Mesothelial cell of epicardium (in vitro differentiated cells): ENCODE results near the gene MICOS13. TPM values are rescaled to one million over a fixed set of nuclear protein-coding genes. Genes with fewer than 3 reads are reported as not detected.
A peak's percentile ranks its signal among the peaks of the same experiment; 100 is the strongest.

ENCODE experiments used
- DNase-seq, 2 experiments: peaks; one replicate each; pipeline ENCODE4 v3.0.0; 2021; ENCODE audit warnings: low spot score in 2 of 2; ENCODE audit not compliant: unreplicated experiment in 2 of 2
- H3K27ac Mint-ChIP-seq: 2 replicates; pipeline ENCODE4 v1.8.0; 2021; ENCODE audit warnings: mixed read lengths
- H3K27me3 Mint-ChIP-seq: 2 replicates; pipeline ENCODE4 v1.8.0; 2021; ENCODE audit warnings: low read depth, mixed read lengths
- H3K36me3 Mint-ChIP-seq: 2 replicates; pipeline ENCODE4 v1.8.0; 2021; ENCODE audit warnings: mixed read lengths
- H3K4me1 Mint-ChIP-seq: 2 replicates; pipeline ENCODE4 v1.8.0; 2021; ENCODE audit warnings: mixed read lengths
- H3K4me3 Mint-ChIP-seq: 2 replicates; pipeline ENCODE4 v1.8.0; 2021; ENCODE audit warnings: mild to moderate bottlenecking, moderate library complexity, mixed read lengths
- H3K9me3 Mint-ChIP-seq: 2 replicates; pipeline ENCODE4 v1.8.0; 2021; ENCODE audit warnings: mixed read lengths
- CTCF ChIP-seq: fragments of 200-600 bp; sonication (generic); IDR thresholded peaks from one replicate; pipeline ENCODE4 v1.5.0; 2021; ENCODE audit warnings: antibody characterized with exemption; ENCODE audit not compliant: unreplicated experiment
- total RNA-seq: library from RNA; stranded (reverse); gene quantifications from 3 replicates; pipeline ENCODE4 v1.2.1, GENCODE V29; 2021

MICOS13 gene
- total RNA-seq, 1 donor from 2014 or later: 30.7 TPM

GRCh38 chr19:5718579-5719273 is 38.4 kb upstream of the MICOS13 start:
- H3K4me1 Mint-ChIP-seq: peaks cover 15% of the 10 kb centered on the region
- H3K36me3 Mint-ChIP-seq: peaks cover 9% of the 10 kb centered on the region
- H3K9me3 Mint-ChIP-seq: no peaks in the 10 kb centered on the region
- H3K27me3 Mint-ChIP-seq: no peaks in the 10 kb centered on the region
- H3K27ac Mint-ChIP-seq: peak overlapping the region; percentile 95
- DNase-seq: no peak
- H3K4me3 Mint-ChIP-seq: peak overlapping the region; percentile 88
- TF ChIP-seq CTCF: no peak

- no peak for DNase-seq
- Mint-ChIP-seq H3K36me3 (peaks cover 9% of the 10 kb centered on the region), H3K4me1 (peaks cover 15% of the 10 kb centered on the region), H3K4me3 (peak overlapping the region; percentile 88), H3K27me3 (no peaks in the 10 kb centered on the region), H3K9me3 (no peaks in the 10 kb centered on the region), H3K27ac (peak overlapping the region; percentile 9)
- no peak for TF ChIP-seq CTCF
Measured at GRCh38 chr19:5718037-5718578, 37.8 kb upstream of the MICOS13 start.

- Mint-ChIP-seq H3K36me3 (peaks cover 9% of the 10 kb centered on the region), H3K27me3 (no peaks in the 10 kb centered on the region), H3K27ac (no peak overlapping the region), H3K9me3 (no peaks in the 10 kb centered on the region), H3K4me3 (peak overlapping the region; percentile 88), H3K4me1 (peaks cover 15% of the 10 kb centered on the region)
- DNase-seq: no peak
- no peak for TF ChIP-seq CTCF
Measured at GRCh38 chr19:5717215-5717935, 37.1 kb upstream of the MICOS13 start.

GRCh38 chr19:5714816-5715215 is 34.5 kb upstream of the MICOS13 start:
- H3K4me3 Mint-ChIP-seq: no peak overlapping the region
- peaks cover 15% of the 10 kb centered on the region for H3K4me1 Mint-ChIP-seq
- H3K9me3 Mint-ChIP-seq: no peaks in the 10 kb centered on the region
- no peak for TF ChIP-seq CTCF
- H3K27me3 Mint-ChIP-seq: no peaks in the 10 kb centered on the region
- DNase-seq: no peak
- H3K27ac Mint-ChIP-seq: no peak overlapping the region
- peaks cover 9% of the 10 kb centered on the region for H3K36me3 Mint-ChIP-seq

GRCh38 chr19:5713228-5713627 is 32.9 kb upstream of the MICOS13 start:
- TF ChIP-seq CTCF: no peak
- DNase-seq: no peak
- Mint-ChIP-seq H3K4me1 (peaks cover 5% of the 10 kb centered on the region), H3K36me3 (peaks cover 9% of the 10 kb centered on the region), H3K27ac (no peak overlapping the region), H3K9me3 (no peaks in the 10 kb centered on the region), H3K4me3 (no peak overlapping the region), H3K27me3 (no peaks in the 10 kb centered on the region)
